CD4-positive, alpha-beta T cell treated with Interleukin-1 beta for 1 hour (primary cell): ENCODE data around the gene RASGEF1C.

ENCODE experiments used
- DNase-seq, 2 donors: peaks; one replicate each; pipeline ENCODE4 v3.0.0-alpha.2; 2020 to 2022

The RASGEF1C gene

DNA sequence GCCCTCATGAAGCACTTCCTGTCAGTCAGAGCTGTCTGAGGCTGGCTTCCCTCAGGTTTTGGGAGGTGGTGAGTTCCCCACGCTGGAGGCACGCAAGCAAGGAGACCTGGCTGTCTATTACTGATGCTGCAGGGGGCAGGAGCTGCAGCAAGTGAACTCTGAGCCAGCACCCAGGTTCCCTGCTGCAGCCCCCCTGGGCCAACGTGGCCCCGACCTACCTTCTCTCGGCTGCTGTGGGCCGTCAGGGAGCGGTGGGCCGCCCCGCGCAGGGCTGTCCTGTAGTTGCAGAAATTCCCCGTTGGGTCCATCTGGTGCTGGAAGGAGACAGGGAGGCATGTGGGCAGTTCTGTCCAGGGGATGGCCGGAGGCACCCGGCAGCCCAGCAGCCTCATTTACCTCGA lies 90.6 kb downstream of the RASGEF1C start:
- no peak for DNase-seq

DNA sequence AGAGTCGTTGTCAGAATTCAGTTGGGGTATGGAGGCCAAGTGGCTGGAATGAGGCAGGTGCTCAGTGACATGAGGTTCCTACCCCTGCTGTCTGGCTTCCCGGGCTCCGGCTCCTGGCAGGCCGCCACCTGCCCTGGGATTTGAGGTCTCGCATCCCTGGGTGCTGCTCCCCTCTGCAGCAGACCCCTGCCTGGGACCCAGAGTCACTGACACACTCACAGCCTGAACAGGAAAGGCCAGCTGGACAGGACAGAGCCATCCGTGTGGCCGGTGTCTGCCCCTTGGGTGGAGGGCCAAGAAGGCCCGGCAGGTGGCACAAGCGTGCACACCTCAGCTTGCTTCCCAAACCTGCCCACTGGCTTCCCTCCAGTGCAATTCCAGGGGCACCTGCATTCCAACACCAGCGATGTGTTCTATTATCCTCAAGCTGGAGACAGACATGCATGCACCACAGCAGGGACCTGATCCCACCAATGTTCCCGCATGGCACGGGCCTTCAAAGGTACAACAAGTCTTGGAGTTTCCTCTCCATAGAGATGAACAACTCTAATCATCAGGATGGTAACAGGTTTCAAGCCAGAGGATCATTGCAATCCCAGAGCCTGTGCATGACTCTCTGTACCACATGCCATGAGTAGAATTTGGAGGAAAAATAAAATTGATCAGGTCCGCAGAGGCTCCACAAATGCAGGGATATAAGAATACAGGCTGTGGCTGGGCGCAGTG lies 91.8 kb downstream of the RASGEF1C start:
- DNase-seq, result no peak

DNA sequence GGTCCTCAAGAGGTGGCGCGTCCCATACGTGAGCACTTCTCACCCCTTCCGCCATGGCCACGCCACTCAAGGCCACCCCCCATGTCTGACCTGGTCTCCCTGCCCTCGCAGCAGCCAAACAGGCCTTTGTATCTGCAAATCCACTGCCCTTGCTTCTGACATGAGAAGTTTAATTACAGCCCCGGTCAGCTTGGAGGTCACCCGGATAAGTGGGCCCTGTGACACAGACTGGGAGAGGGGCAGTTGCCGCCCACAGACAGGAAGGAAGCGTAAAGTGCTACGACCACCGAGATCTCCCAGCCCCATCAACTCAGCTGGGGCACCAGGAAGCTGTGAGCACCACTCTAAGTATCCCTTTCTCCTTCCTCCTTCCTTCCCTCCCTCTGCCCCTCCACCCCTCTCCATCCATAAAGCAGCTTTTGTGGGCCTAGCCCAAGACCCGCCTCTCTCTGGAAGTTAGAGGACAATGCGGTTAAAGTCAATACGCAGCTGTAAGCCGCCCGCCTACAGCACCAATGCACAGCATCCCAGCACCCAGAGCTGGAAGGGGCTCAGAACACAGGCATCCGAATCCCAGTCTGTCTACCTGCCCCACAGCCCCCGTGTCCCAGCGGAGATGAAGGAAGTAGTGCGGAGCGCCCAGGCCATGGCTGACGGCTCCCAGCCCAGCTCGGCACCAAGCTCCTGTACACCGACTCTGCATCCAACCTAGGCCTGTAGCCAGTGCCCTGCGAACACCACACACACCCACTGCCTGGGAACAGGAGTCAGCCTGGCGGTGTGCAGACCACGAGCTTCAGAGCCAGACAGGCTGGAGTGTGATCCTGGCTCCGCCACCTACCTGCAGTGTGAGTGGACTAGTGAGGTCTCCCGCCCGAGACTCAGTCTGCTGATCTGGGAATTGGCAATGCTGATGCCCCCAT lies 92.7 kb downstream of the RASGEF1C start:
- no peak for DNase-seq

DNA sequence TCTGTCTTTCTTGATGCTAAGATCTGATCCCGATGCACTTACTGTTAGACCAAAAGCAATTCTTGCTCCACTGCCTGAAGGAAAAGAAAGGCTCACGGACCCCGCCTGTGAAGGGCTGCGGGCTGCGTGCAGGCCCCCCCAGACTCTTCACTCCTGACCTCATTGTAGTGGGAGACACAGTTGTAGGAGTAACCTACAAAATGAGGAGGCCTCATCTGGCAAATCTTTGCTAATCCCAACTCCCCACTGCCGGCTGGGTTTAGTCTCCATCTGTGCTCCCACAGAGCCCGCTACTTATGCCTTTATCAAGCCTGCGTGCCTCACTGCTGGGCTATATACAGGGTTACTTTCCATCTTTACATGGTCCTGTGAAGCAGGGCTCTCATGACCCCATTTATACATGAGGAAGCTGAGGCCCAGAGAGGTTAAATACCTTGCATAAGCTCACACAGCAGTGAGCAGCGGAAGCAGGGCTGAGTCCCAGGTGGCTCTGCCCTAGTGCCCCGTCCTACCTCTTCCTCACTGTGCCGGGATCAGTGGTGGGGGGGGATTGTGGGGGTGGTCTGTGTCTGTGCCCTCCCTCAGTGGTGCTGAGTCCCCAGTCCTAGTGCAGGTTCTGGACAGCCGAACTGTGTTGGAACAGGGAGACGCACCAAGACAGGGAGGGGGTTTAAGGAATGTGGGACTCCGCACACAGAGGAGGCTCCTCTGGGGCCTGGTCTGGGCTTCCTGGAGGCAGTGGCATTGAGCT lies 93.5 kb downstream of the RASGEF1C start:
- no peak for DNase-seq

DNA sequence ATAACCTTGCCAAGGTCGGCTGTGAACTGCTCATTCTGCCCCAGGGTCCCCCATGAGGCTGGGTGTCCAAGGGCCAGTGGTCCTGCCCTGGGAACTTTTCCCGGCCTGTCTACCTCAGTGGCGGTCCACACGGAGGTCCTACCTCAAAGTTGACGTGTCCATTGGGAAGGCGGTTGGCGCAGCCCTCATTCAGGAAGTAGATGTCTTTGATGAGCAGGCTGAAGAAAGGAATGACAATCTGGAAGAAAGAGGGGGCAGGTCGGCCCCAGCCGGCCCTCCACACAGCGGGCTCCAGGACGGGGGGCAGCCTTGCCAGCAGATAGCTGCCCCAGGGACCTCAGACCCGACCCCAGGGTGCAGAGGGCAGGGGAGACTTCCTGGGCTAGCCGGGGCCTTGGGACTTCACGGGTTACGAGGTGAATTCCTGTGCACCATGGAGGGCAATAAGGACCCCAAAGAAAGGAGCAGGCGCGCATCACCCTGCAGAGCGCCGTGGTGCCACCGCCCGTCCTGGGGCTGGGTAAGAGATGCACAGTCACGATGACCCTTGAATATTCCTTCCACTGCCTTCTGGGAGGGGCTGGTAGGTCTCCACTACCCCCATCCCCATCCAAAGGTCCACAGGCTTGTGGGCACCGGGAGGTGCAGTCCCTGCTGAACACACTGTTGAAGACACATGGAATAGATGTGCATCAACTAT lies 94.6 kb downstream of the RASGEF1C start:
- DNase-seq, result no peak

DNA sequence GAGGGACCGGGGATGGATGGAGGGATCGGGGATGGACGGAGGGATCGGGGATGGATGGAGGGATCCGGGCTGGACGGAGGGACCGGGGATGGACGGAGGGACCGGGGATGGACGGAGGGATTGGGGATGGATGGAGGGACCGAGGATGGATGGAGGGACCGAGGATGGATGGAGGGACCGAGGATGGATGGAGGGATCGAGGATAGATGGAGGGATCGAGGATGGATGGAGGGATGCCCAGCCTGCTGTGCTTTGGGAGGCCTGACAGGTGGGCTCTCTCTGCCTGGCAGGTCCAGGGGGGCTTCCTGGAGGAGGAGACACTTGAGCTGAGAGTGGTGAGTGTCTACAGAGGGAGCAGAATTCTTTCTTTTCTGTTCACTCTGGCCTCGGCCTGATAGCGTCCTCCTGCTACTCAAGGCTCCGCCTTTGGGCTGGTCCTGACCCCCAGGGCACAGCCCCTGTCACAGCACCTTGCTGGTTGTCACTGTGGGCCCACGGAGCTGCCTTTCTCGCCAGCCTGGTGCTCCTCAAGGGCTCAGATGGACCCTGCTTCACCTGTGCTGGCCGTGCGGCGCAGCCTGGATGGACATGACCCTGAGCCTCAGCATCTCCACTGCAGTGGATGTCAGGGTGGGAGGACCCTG lies 95.2 kb downstream of the RASGEF1C start:
- no peak for DNase-seq

DNA sequence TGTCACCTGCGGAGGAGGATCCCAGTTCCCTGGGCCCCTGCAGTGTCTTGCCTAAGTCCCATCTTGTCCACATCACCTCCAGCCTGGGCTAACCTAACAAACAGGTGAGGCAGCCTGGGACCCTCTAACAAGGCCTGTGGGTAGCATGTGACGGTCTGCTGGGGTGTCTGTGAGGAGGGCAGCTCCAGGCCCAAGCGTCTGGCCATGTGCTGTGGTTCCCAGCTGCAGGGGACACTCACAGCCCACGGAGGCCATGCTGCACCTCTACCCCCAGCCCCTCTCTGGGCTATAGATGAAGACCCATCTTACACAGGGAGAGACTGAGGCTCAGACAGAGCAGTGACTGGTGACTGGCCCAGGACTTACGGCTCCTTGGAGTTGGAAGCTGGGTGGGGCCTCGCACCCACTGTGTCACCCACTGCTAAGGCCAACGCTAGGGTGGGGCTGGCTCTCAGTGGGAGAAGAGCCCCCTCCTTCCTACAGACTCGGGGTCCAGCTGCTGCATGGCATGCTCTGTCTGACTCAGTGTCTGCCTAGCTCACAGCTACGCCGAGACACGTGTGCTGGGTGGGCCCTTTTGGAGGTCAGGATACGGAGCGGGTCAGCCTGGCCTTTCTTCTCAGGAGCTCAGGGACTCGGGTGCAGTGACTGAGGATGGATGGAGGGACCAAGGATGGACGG lies 96.7 kb downstream of the RASGEF1C start:
- DNase-seq, result no peak

DNA sequence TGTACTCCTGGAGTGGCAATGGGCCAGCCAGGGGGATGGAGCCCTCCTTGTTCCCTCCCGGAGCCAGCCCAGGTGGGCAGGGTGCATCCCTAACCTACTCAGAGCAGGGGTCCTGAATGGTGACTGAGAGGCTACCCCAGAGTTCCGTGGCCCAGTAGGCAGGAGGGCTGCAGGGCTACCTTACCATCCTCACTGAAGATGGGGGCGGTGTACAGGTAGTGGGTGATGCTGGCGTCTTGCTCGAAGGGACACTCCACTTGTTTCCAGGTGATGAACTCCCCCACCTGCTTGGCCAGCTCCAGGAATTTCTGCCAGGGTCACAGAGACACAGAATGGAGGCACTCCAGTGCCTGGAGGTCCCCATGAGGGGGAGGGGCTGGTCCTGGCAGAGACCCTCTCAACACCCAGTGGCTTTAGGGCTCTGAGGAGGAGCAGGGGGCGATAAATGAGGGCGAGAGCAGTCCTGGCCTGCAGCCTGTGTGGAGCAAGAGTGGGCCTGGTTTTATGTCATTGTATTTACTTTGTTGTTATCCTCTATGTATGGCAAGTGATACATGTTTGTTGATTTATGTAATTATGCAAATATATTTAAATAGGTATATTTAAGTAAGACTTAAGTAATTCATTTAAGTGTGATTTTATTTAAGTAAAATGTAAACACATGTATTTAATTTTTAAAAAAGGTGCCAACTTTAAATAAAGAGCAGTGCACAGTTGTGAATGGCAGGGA lies 97.6 kb downstream of the RASGEF1C start:
- DNase-seq, result no peak

DNA sequence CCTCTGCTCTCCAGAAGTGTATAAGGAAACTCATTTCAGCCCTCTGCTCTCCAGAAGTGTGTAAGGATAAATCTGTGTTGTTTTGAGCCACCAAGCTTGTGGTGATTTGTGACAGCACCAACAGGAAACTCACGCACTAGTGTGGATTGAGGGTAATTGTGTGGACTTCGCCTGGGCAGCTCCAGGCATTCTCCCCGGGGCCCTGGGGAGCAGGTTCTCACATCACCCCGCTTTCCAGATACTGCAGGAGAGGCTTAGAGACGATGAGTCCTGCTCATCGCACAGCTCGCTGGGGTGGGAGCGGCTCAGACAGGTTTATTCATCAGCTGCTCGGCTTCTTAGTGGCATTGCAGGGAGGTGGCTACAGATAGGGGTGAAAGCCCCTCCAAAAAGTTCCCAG lies 99.1 kb downstream of the RASGEF1C start:
- DNase-seq, result no peak

DNA sequence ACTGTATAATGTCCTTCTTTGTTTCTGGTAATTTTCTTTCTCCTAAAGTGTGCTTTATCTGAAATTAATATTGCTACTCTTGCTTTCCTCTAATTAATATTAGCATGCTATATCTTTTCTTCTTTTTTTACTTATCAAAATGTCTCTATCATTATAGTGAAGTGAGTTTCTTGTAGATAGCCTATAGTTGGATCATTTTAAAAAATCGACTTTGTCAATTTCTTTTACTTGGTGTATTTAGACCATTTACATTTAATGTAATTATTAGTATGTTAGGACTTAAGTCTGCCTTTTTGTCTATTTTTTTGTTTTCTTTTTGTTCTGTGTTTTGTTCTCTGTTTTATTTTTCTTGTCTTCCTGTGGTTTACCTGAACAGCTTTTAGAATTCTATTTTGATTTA lies 102.0 kb downstream of the RASGEF1C start:
- no peak for DNase-seq

DNA sequence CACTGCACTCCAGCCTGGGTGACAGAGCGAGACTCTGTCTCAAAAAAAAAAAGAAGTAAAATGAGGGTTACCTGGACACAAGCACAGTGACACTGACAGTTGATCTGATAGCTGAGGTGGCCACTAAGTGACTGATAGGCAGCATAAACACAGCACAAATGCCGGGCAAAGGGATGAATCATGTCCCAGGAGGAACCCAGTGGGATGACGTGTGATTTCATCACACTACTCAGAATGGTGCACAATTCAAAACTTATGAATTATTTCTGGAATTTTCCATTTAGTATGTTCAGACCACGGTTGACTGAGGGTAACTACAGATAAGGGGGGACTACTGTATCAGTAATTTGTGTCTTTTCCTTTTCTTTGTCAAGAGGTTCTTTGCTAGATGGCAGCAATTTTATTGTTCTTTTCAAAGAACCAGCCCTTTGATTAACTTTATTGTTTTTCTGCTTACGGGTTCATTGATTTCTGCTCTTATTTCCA lies 103.1 kb downstream of the RASGEF1C start:
- no peak for DNase-seq

DNA sequence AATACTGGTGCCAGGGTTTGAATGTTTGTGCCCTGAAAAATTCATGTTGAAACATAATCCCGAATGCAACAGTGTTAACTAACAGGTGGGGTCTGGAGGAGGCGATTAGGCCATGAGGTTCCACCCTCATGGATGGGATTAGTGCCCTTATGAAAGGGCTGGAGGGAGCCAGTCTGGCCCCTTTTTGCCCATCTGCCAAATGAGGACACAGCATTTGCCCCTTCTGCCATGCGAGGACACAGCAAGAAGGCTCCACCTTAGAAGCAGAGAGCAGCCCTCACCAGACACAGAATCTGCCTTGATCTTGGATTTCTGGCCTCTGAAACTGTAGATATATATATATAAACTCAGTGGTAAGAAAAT lies 104.9 kb downstream of the RASGEF1C start:
- DNase-seq, result no peak

DNA sequence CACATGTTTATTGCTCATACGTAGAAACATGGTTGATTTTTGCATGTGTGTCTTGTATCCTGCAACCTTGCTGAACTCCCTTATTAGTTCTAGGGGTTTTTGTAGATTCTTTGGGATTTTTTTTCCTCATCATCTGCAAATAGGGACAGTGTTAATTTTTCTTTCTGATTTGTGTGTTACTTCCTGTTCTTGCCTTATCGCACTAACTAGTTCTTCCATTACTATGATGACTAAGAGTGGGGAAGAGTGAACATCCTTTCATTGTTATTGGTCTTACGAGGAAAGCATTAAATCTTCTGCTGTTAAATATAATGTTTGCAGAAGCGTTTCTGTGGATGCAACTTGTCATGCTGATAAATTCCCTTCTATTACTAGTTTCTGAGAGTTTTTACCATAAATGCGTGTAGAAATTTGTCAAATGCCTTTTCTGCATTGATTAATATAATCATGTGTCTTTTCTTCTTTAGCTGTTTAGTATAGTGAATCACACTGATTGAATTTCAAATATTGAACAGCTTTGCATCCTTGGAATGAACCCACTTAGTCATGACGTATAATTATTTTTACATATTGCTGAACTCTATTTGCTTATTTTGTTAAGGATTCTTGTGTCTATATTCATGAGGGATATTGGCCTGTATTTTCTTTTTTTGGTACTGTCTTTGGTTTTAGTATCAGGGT lies 105.4 kb downstream of the RASGEF1C start:
- no peak for DNase-seq

DNA sequence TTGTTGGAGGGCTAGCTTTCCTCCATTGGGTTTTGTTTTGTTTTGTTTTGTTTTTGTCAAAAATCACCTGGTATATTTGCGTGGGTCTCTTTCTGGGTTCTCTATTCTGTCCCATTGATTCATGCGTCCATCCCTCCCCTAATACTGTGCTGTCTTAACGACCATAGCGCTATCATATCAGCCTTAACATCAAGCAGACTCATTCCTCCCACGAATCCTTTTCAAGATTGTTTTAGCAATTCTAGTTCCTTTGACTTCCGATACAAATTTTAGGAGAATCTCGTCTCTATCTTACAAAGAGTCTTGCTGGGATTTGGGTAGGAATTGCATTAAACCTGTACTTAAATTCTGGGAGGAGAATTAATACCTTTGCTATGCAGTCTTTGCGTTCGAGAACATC lies 106.4 kb downstream of the RASGEF1C start:
- no peak for DNase-seq

DNA sequence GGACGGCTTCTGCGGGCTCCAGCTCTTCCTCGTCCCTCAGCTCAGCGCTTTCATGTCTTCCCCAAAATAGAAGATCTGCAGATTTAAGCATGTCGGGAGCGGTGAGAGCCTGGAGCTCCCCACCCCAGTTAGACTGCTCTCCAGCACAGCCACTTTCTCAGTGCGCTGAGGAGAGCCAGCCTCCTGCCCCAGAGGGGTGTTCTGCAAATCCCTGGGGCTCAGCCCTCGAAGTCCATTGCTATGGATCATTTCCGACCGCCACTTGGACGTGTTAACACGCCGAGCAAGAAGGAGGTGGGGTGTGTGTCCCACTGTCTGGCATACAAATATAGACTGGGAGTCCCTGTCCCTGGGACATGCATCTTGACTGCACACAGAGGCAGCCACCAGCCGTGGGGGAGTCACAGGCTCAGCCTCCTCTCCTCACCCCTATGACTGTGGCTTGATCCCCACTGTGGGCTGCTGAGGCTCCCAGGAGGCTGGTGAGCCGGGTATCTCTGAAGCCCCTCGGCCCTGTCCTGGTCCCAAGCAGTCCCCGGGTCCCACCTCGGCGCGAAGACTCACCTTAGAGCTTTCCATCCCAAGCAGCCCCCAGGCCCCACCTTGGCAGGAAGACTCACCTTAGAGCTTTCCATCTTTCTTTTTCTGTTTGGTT lies 107.4 kb downstream of the RASGEF1C start:
- no peak for DNase-seq

DNA sequence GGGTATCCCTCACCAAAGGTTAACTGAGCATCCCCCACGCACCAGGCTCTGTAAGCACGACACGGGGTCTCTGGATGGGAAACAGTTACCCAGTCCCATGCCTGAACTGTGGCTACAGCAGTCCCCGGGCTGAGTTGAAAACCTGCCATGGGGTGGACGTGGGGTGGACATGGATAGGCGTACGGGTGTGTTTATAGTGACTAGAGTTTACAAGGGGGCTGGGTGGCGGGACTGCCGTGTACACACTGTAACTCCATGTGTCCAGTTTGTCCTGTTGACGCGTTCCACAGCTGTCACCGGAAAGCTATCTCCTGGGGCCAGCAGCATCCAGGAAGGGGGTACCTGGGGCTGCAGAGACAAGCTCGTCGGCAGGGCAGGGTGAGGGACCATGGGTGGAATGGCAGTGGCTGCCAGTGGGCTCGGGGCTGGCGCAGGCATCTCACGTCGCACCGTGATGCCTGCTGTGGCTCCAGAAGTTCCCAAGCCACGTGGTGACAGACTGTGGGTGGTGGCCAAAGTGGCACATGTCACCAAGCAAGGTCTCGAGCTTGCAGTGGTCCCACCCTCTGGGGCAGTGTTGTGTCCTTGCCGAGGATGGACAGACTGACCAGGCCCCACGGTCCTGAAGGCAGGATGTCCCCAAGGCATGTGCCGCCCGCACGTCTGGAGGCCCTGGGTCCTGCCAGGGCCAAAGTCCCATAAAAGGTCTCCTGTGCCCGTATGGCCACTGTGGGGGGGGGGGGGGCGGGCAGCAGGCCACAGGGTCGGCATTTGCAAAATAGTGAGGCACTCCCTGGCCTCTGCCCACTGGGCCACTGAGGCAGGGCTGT lies 108.2 kb downstream of the RASGEF1C start:
- no peak for DNase-seq

DNA sequence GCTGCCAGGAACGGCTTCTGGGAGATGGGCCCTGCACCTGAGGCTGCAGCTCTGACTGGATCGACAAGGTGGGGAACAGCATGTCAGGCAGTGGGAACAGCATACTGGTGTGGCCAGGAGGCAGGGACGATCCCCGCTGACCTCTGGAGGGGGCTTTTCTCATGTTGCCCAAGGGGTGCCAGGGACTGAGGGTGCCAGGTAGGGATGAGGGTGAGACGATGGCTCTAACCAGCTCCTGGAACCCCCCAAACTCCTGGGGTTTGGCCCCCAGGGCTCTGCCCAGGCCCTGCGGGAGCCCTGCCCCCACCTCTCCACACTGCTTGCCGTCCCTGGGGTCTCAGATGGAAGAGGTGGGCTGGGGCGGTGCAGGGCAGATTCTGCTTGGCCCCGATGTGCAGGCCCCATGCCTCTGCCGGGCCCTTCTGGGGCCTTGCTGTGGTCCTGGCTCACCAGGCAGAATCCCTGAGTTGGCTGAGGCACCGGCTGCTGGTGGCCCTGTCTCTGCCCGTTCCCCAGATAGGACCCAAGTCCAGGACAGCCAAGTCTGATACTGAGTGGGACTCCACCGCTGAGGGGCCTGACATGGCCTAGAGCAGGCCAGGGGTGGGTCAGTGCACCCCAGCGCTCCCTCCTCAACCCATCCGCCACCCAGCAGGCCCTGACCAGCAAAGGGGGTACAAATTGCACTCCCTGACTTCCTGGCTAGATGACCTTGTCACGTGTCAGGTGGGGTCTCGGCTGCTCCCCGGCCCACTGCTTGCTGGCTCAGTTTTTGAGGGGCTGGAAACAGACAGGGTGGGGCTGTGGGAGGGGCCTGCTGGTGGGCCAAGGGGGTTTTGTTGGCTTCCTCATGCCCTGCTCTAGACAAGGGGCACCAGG lies 109.0 kb downstream of the RASGEF1C start:
- no peak for DNase-seq
